GM19395 (cell line): Measurements from ENCODE around the gene EEA1.
"Not testable (repeated sequence)": the region's sequence is repeated elsewhere in the genome, so short reads cannot be mapped to it uniquely, and the experiment has no call there.

ENCODE experiments used
- ATAC-seq: cut with Tn5 transposase; IDR thresholded peaks from one replicate; pipeline ENCODE4 v1.9.1; 2021; ENCODE audit warnings: mild to moderate bottlenecking, moderate library complexity; ENCODE audit not compliant: unreplicated experiment

The EEA1 gene

GRCh38 chr12:92827836-92828431 is 101.2 kb downstream of the EEA1 start:
- ATAC-seq: no peak

DNA sequence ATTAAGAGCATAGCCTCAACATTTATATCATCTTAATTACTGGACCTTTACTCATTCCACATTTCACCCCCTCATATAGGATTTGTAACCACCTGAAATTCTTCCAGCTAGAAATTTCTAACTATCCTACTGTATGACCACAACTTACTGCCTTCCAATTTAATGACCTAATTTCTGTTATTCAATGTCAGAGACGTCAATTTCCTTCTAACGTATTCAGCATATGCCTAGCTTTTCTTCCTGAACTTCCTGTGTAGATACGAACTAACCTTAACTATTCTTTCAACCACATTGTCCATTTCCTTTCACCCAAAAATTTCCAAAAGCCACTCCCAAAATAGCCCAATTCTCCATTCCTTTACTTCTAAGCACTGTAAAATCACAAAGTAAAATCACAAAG is 108.0 kb downstream of the EEA1 start:
- no peak for ATAC-seq

DNA sequence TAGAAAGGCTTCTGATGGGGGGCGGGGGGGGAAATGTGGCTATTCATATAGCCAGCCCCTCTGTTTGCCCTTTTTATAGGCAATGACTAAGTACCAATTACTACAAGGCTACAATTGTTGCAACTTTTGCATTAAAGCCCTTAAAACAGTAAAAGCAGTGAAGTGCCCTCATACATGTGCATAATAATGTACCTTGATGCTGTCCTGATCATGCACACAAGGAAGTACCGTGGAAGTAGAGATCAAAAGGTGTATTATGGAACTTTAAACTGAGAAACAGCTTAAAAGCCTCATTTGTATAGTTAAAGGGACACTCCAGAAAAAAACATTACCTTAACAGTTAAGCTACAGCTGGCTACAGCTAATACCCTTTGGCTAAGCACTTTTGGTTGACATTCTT is 114.5 kb downstream of the EEA1 start:
- ATAC-seq: no peak

DNA sequence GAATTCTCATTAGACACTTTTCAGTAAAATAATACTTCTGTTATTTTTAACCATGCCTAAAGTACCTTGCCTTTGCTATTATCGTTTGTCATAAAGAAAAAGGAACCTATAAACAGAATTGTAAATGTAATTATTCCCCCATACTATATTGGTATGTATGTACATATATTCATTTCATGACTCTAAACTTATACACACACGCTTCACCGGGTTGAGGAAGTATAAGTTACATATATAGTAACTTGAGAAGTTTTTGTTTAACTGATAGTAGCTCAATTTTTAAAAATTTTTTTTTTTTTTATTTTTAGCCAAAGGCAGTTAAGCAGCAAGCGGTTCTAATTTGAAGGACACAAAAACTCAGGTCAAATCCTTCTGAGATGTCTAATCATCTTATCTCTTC is 118.7 kb downstream of the EEA1 start:
- ATAC-seq: peak; percentile 96

- no peak for ATAC-seq
These were observed 125.2 kb downstream of the EEA1 start for GRCh38 chr12:92803903-92804302.

GRCh38 chr12:92802906-92803305 is 126.2 kb downstream of the EEA1 start:
- ATAC-seq: no peak

- no peak for ATAC-seq
These were observed 132.4 kb downstream of the EEA1 start for GRCh38 chr12:92796650-92797049.

GRCh38 chr12:92794814-92795213 is 134.3 kb downstream of the EEA1 start:
- ATAC-seq: no peak

DNA sequence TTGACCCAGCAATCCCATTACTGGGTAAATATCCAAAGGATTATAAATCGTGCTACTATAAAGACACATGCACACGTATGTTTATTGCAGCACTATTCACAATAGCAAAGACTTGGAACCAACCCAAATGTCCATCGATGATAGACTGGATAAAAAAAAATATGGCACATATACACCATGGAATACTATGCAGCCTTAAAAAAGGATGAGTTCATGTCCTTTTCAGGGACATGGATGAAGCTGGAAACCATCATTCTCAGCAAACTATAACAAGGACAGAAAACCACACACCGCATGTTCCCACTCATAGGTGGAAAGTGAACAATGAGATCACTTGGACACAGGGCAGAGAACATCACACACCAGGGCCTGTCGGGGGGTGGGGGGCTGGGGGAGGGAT is 134.7 kb downstream of the EEA1 start:
- not testable (repeated sequence) for ATAC-seq

- ATAC-seq: no peak
These were observed 143.1 kb downstream of the EEA1 start for GRCh38 chr12:92786045-92786444.

GRCh38 chr12:92785563-92785950 is 143.5 kb downstream of the EEA1 start:
- ATAC-seq: no peak

DNA sequence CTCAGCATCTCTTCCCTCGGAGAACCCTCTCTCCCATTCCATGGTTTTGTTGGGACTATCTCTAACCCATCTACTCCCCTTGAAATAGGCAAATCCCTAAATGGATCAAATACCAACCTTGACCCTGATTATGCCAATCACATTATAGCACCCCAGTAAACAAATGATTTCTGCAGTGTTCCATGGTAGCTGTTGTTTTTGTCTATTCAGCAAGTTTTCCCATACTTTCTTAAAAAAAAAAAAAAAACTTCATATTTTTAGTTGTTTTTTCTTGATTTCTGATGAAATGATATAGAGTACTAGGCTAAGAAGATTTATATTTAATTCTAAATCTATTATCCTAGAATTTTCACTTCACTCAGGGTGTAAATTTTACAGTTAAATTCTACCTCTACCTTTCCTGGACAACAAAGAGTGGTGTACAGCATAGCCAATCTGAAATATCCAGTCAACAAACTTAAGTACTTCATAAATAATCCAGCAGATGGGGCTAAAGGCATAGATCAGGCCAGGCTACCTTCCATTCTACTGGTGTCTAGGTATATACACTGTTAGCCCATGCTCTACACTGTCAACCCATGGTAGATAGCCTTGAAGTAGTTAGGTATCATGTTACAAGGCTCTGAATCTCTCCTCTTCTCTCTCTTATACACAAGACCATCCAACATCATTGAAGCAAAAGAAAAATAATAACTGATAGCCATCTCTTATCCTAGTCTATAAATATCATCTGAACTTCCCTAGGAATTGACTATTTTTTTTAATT is 144.1 kb downstream of the EEA1 start:
- peak; percentile 98 for ATAC-seq

DNA sequence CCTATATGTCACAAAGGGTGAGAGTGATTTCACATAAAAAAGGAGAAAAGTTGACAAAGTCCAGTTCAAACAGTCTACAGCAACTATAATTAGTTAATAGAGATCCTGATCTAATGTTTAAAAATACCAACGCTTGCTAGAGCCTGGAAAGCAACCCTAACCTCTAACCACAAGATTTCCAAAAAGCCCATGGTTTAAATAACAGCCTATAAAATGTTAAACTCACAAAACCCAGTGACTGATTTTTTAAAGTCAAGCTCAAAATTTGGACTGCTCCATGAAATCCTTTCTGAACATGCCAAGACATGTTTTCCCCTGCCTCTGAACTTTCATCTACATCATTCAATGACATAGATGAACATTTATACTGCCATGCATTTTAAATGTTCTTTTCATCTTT is 144.7 kb downstream of the EEA1 start:
- ATAC-seq: no peak

- no peak for ATAC-seq
These were observed 149.2 kb downstream of the EEA1 start for GRCh38 chr12:92779902-92780301.

GRCh38 chr12:92778525-92778924 is 150.6 kb downstream of the EEA1 start:
- no peak for ATAC-seq

DNA sequence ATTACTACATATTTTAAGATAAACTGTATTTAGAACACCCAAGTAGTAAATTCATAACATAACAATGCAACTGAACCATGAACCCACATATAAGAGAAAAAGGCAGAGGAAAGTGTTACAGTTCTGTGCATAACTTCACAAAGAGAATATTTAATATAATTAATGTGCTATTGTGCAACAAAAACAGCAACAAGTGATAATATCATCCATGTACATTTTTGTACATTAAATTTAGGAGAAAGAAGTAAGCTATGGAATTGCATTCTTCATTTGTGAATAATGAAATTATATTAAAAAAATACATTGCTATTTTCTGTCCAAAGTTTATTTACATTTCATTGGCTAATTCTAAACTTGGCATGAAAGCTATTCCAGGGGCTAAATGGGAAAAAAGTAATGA is 153.7 kb downstream of the EEA1 start:
- ATAC-seq: no peak

DNA sequence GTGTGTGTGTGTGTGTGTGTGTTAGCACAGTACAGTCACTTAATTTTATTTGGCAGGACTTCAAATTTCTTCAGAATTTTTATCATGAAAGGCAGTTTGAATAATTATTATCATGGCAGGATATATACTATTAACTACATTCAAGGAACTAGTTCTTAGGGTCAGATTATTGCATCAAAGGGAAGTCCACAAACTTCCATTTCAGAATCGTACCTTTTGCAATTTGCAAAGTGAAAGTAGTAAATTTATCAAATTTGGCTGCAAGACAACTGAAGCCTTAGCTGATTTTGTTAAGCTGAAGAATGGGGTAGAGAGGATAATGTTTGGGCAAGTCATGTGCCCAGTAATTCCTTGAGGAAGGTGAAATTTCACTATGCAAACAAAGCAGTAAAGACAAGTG is 158.1 kb downstream of the EEA1 start:
- no peak for ATAC-seq

GRCh38 chr12:92769124-92769901 is 159.8 kb downstream of the EEA1 start:
- ATAC-seq: peak; percentile 90

- no peak for ATAC-seq
These were observed 163.2 kb downstream of the EEA1 start for GRCh38 chr12:92765871-92766270.

DNA sequence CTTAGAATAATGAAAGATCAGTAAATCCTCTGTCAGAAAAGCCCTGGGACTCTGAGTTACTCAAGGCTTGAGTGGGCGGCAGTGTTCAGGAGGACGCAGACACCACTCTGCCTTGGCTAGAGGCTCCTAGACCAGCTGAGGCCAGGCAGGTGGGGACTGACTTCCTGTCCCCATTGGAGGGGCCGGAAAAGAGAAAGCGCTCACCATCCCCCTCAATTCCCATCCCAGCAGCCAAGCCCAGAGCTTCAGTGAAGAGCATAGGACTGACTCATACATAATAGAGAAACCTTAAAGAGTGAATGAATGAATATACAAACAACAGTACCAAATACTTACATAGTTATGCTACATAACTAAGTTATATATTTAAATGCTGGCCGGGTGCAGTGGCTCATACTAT is 164.3 kb downstream of the EEA1 start:
- ATAC-seq: no peak

GRCh38 chr12:92762773-92763172 is 166.3 kb downstream of the EEA1 start:
- ATAC-seq: no peak
